A549 (cell line): ENCODE data around the gene ICAM3. TPM values are rescaled to one million over a fixed set of nuclear protein-coding genes. Genes with fewer than 3 reads are reported as not detected.
"Not testable (repeated sequence)": the region's sequence is repeated elsewhere in the genome, so short reads cannot be mapped to it uniquely, and the experiment has no call there.

Experiments
- ATAC-seq, 2 experiments: fragments of 200-7000 bp in 1 of 2; fragments of >200 bp in 1 of 2; cut with Nextera tagmentation in 1 of 2; cut with Tn5 transposase in 1 of 2; 3 replicates each; pipeline versions ENCODE4 v1.8.0 to v1.9.1; 2018 to 2020; ENCODE audit warnings: mild to moderate bottlenecking in 1 of 2, moderate library complexity in 1 of 2
- CTCF ChIA-PET: fragments of 300-600 bp; sonication (Branson Sonifier 250); formaldehyde crosslinking; extraction: SDS; loops from one replicate; lab custom pipeline; 2021; ENCODE audit warnings: antibody characterized with exemption, inconsistent platforms; lab: Yijun Ruan, JAX
- POLR2A ChIA-PET: fragments of 350-600 bp; formaldehyde crosslinking; extraction: SDS; loops from one replicate; lab custom pipeline; 2021; ENCODE audit warnings: antibody characterized with exemption, inconsistent platforms; lab: Yijun Ruan, JAX
- DNase-seq, 2 experiments: peaks; one replicate each; pipeline versions ENCODE4 v3.0.0 to v3.0.0-alpha.2; 2011 to 2016; ENCODE audit warnings: low read depth in 1 of 2, low spot score in 1 of 2
- FAIRE-seq: peaks from 2 replicates; lab custom pipeline; 2011; peaks lifted over from hg19 to GRCh38; lab: Jason Lieb, UNC
- H3K27ac ChIP-seq, 2 experiments: fragments of >200 bp; sonication (Bioruptor Twin); formaldehyde crosslinking; 3 replicates each; pipeline ENCODE4 v1.5.1; 2016 to 2017
- H3K4me1 ChIP-seq: fragments of >200 bp; sonication (Bioruptor Twin); formaldehyde crosslinking; 3 replicates; pipeline ENCODE4 v1.6.1; 2016
- H3K4me2 ChIP-seq: fragments of >200 bp; sonication (Bioruptor Twin); formaldehyde crosslinking; 3 replicates; pipeline ENCODE4 v1.6.1; 2016
- H3K4me3 ChIP-seq: fragments of >200 bp; sonication (Bioruptor Twin); formaldehyde crosslinking; 3 replicates; pipeline ENCODE4 v1.5.1; 2016
- H3K9me3 ChIP-seq: fragments of >200 bp; sonication (Bioruptor Twin); formaldehyde crosslinking; 3 replicates; pipeline ENCODE4 v1.6.1; 2016
- EHF ChIP-seq: fragments of 250-450 bp; sonication (Bioruptor Pico); IDR thresholded peaks from 2 replicates; pipeline ENCODE4 v1.5.0; 2020; ENCODE audit warnings: mild to moderate bottlenecking
- EHMT2 ChIP-seq: fragments of 200-600 bp; sonication (generic); IDR thresholded peaks from 2 replicates; pipeline ENCODE4 v1.6.1; 2016; ENCODE audit warnings: antibody characterized with exemption, low read depth, mild to moderate bottlenecking, moderate library complexity
- EP300 ChIP-seq, 2 experiments: fragments of >200 bp; sonication (Bioruptor Twin); formaldehyde crosslinking; IDR thresholded peaks; 2 replicates in 1 of 2; 3 replicates in 1 of 2; pipeline ENCODE4 v1.6.1; 2016 to 2017
- HDAC2 ChIP-seq: fragments of 200-600 bp; sonication (generic); IDR thresholded peaks from 2 replicates; pipeline ENCODE4 v1.6.1; 2016
- HOXA7 ChIP-seq: fragments of 250-450 bp; sonication (Bioruptor Pico); IDR thresholded peaks from 2 replicates; pipeline ENCODE4 v1.5.0; 2020; ENCODE audit warnings: mild to moderate bottlenecking, moderate library complexity
- HOXB13 ChIP-seq: fragments of 250-450 bp; sonication (Bioruptor Pico); IDR thresholded peaks from 2 replicates; pipeline ENCODE4 v1.5.0; 2020; ENCODE audit warnings: low read depth, mild to moderate bottlenecking, moderate library complexity
- HOXB5 ChIP-seq: fragments of 250-450 bp; sonication (Bioruptor Pico); IDR thresholded peaks from 2 replicates; pipeline ENCODE4 v1.5.0; 2020; ENCODE audit warnings: mild to moderate bottlenecking, moderate library complexity
- KDM5A ChIP-seq: fragments of 200-600 bp; sonication (generic); IDR thresholded peaks from 2 replicates; pipeline ENCODE4 v1.6.1; 2016; ENCODE audit warnings: antibody characterized with exemption, mild to moderate bottlenecking
- MAFK ChIP-seq: fragments of 450-650 bp; IDR thresholded peaks from 2 replicates; pipeline ENCODE4 v1.6.1; 2014; ENCODE audit not compliant: partially characterized antibody
- MYC ChIP-seq: IDR thresholded peaks from 2 replicates; pipeline ENCODE4 v1.6.1; 2012; ENCODE audit warnings: mild to moderate bottlenecking, inconsistent platforms, low read length, improper control_type of control experiment, borderline replicate concordance
- NPAS2 ChIP-seq: fragments of 250-450 bp; sonication (Bioruptor Pico); IDR thresholded peaks from 2 replicates; pipeline ENCODE4 v1.8.0; 2022; ENCODE audit warnings: mild to moderate bottlenecking, moderate library complexity, borderline replicate concordance
- NR3C1 ChIP-seq: fragments of >200 bp; sonication (Bioruptor Twin); formaldehyde crosslinking; IDR thresholded peaks from 3 replicates; pipeline ENCODE4 v1.6.1; 2017
- POLR2AphosphoS2 ChIP-seq: conservative IDR thresholded peaks from 2 replicates; pipeline ENCODE4 v1.6.1; 2012; ENCODE audit warnings: low read length, improper control_type of control experiment, inconsistent platforms
- RAD21 ChIP-seq, 2 experiments: fragments of >200 bp in 1 of 2; sonication (Bioruptor Twin) in 1 of 2; formaldehyde crosslinking in 1 of 2; IDR thresholded peaks in 1 of 2; conservative IDR thresholded peaks in 1 of 2; 2 replicates in 1 of 2; 3 replicates in 1 of 2; pipeline ENCODE4 v1.6.1; 2012 to 2018; ENCODE audit warnings: inconsistent platforms in 1 of 2
- RFX5 ChIP-seq: fragments of 450-650 bp; IDR thresholded peaks from 2 replicates; pipeline ENCODE4 v1.7.1; 2014; ENCODE audit warnings: antibody characterized with exemption, mild to moderate bottlenecking, moderate library complexity
- ZSCAN20 ChIP-seq: fragments of 250-450 bp; sonication (Bioruptor Pico); IDR thresholded peaks from 2 replicates; pipeline ENCODE4 v1.8.0; 2022; ENCODE audit warnings: mild to moderate bottlenecking, moderate library complexity
- WGBS: methylation state at CpG from one replicate; pipeline ENCODE4 v1.1.6; 2017; ENCODE audit errors: missing lambda C conversion rate; 5-methylcytosine and 5-hydroxymethylcytosine counted together
- polyA plus RNA-seq, 4 experiments: library from polyadenylated mRNA; depleted of rRNA in 3 of 4; stranded (reverse); fragments of >200 nt; fragmentation: RNase III in 1 of 4; extraction: RNeasy Plus Mini Kit Qiagen cat#74134 plus additional on column Dnase treatment in 1 of 4; gene quantifications; 2 replicates in 3 of 4; 3 replicates in 1 of 4; pipeline ENCODE4 v1.2.3, GENCODE V29; 2011 to 2017
- TF ChIP-seq, protein P1 (sequence below): fragments of >200 bp; sonication (Bioruptor Twin); formaldehyde crosslinking; IDR thresholded peaks from 2 replicates; pipeline ENCODE4 v1.6.1; 2016
- TF ChIP-seq, protein P2 (sequence below): IDR thresholded peaks from 2 replicates; pipeline ENCODE4 v1.6.1; 2012

ICAM3 gene
- polyA plus RNA-seq, 2 of the 4 experiments (the other 2 are of a cell fraction): 4.7 to 7.3 TPM

DNA sequence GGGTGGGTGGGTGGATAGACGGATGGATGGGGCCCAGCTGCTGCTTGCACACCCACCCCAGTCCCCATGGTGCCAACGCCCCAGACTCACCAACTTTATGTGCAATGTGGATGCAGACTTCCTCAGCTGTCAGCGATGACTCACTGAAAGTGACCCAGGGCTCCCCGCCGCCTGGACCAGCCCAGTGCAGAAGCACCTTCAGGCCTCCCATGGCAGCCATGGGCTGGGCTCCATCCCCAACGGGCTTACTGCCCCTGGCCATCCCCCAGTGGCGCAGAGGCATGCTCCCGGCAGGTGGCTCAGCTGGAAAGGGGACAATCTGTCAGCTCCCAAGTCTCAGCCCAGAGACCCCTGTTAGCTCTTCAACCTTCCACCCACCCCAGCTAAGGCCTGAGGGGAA, 38.7 kb upstream of the ICAM3 start:
- TF ChIP-seq RFX5 (no peak), NPAS2 (CRISPR knock-in tag) (no peak), MYC (no peak), HOXA7 (no peak), POLR2AphosphoS2 (no peak), NR3C1 (no peak), KDM5A (no peak), HOXB5 (CRISPR knock-in tag) (no peak), MAFK (no peak), EHF (no peak), HDAC2 (no peak), RAD21 (conservative IDR thresholded peaks at IDR 0.05 in 1 of 2, IDR thresholded peaks at IDR 0.05 in 1 of 2) (no peak), HOXB13 (no peak), ZSCAN20 (no peak), EHMT2 (no peak)
- TF ChIP-seq, protein P1, sequence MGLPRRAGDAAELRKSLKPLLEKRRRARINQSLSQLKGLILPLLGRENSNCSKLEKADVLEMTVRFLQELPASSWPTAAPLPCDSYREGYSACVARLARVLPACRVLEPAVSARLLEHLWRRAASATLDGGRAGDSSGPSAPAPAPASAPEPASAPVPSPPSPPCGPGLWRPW: no peak
- TF ChIP-seq, protein P2, sequence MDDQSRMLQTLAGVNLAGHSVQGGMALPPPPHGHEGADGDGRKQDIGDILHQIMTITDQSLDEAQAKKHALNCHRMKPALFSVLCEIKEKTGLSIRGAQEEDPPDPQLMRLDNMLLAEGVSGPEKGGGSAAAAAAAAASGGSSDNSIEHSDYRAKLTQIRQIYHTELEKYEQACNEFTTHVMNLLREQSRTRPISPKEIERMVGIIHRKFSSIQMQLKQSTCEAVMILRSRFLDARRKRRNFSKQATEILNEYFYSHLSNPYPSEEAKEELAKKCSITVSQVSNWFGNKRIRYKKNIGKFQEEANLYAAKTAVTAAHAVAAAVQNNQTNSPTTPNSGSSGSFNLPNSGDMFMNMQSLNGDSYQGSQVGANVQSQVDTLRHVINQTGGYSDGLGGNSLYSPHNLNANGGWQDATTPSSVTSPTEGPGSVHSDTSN: no peak
- POLR2A ChIA-PET: no interaction called here

DNA sequence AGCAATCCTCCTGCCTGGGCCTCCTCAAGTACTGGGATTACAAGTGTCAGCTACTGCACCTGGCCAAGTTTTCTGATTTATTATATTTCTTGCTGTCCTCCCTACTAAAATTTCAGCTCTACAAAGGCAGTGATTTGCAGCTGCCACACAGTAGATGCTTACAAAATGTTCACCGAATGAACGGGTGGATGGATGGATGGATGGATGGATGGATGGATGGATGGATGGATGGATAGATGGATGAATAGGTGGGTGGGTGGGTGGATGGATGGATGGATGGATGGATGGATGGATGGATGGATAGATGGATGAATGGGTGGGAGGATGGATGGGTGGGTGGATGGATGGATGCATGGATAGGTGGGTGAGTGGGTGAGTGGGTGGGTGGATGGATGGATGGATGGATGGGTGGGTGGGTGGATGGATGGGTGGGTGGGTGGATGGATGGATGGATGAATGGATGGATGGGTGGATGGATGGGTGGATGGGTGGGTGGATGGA, 37.8 kb upstream of the ICAM3 start:
- ATAC-seq, H3K4me1 ChIP-seq, H3K4me3 ChIP-seq, FAIRE-seq, DNase-seq, H3K4me2 ChIP-seq, H3K27ac ChIP-seq, H3K9me3 ChIP-seq, POLR2A ChIA-PET: not testable (repeated sequence)
- WGBS: 94% methylated on average over 2 of the region's 2 CpGs
- CTCF ChIA-PET: interaction anchor here (2.6 kb wide), 1 partner anchor 14 kb away, joined by 7 read pairs; no protein-coding TSS in a partner anchor

More for the DNA sequence above, 38.7 kb upstream of the ICAM3 start:
- WGBS: 94% methylated on average over 5 of the region's 8 CpGs
- DNase-seq (no peak), ATAC-seq (no peak), FAIRE-seq (no peak)
- H3K4me2 ChIP-seq: no peak overlapping the region
- peaks cover 9% of the 10 kb centered on the region; the same call in 1 of the 3 replicates for H3K4me1 ChIP-seq
- no peaks in the 10 kb centered on the region for H3K9me3 ChIP-seq
- CTCF ChIA-PET: interaction anchor here (0.6 to 6.1 kb wide), 5 partner anchors 11 to 118 kb away, joined by 3 to 31 read pairs (median 7); no protein-coding TSS in a partner anchor
- no peak overlapping the region for H3K27ac ChIP-seq
- H3K4me3 ChIP-seq: no peak overlapping the region

DNA sequence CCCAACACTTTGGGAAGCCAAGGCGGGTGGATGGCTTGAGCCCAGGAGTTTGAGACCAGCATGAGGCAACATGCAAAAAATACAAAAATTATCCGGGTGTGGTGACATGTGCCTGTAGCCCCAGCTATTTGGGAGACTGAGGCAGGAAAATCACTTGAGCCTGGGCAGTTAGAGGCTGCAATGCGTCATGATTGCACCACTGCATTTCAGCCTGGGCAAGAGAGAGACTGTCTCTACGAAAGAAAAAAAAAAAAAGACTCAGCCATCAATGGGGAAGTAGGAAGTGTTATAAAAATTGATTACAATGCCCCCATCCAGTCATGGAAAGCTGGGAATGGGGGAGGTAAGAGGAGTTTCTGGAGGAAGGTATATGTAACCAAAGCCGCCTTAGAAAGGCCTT, 35.5 kb upstream of the ICAM3 start:
- FAIRE-seq (no peak), DNase-seq (no peak), ATAC-seq (no peak)
- Histone ChIP-seq H3K4me1 (0 out of 3 replicates have a peak, but pooled peaks cover 4% of the 10 kb centered on the region), H3K4me2 (no peak overlapping the region), H3K4me3 (no peak overlapping the region), H3K9me3 (no peaks in the 10 kb centered on the region), H3K27ac (no peak overlapping the region)
- ChIA-PET POLR2A (no interaction called here), CTCF (interaction anchor here (0.6 to 1.1 kb wide), 4 partner anchors 55 to 120 kb away, joined by 3 to 6 read pairs (median 3); no protein-coding TSS in a partner anchor)
- WGBS: 94% methylated on average over 5 of the region's 5 CpGs
- TF ChIP-seq MYC: no peak
- TF ChIP-seq, protein P2: no peak

DNA sequence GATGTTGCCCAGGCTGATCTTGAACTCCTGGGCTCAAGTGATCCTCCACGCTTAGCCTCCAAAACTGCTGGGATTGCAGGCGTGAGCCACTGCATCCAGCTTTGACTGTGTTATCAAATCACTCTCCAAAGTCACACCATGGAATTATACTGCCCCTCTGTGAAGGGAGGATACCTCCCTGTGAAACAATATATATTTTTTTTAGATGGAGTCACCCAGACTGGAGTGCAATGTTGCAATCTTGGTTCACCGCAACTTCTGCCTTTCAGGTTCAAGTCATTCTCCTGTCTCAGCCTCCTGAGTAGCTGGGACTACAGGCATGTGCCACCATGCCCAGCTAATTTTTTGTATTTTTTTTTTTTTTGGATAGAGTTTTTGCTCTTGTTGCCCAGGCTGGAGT, 33.3 kb upstream of the ICAM3 start:
- Histone ChIP-seq H3K4me2 (no peak overlapping the region), H3K27ac (no peak overlapping the region), H3K9me3 (peaks cover 12% of the 10 kb centered on the region), H3K4me3 (no peak overlapping the region)
- DNase-seq (no peak), ATAC-seq (no peak)
- WGBS: 92% methylated on average over 3 of the region's 3 CpGs
- ChIA-PET POLR2A (no interaction called here), CTCF (interaction anchor here (1.6 kb wide), 1 partner anchor 103 kb away, joined by 4 read pairs; no protein-coding TSS in a partner anchor)
- no peak for TF ChIP-seq EP300 (IDR thresholded peaks at IDR 0.05)
- TF ChIP-seq, all 56 proteins: peak for 0
- no peak for FAIRE-seq
- H3K4me1 ChIP-seq: no peaks in the 10 kb centered on the region
